SK-N-MC (cell line): ENCODE results near the gene NRXN3.

Experiments used
- EZH2 ChIP-seq: fragments of 200-600 bp; sonication (generic); IDR thresholded peaks from one replicate; pipeline ENCODE4 v1.6.1; 2017; ENCODE audit warnings: antibody characterized with exemption
- POLR2AphosphoS5 ChIP-seq: IDR thresholded peaks from 2 replicates; pipeline ENCODE4 v1.6.1; 2012; ENCODE audit warnings: mild to moderate bottlenecking, low read depth, low read length, borderline replicate concordance

DNA sequence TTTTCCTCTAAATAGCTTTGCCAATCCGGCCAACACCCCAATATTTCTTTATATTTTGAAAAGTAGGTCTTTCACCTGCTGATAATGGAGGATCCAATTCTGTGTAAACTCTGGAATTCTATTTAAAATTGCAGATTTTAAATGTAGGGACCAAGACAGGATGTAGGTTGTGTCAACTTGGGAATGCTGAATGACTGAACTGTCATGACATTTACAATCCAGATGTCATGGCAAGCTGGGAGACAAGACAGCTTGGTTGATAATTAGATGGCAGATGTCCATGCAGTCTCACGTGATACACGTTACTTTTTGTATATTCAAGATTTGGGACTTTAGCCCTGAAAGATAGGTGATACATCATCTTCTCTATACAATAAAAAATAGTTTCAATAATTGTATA lies 1564.0 kb downstream of the NRXN3 start:
- TF ChIP-seq POLR2AphosphoS5 = no peak
- no peak for TF ChIP-seq EZH2
